ENCODE results near the gene MEFV. TPM values are rescaled to one million over a fixed set of nuclear protein-coding genes. Genes with fewer than 3 reads are reported as not detected.

Gene MEFV
- polyA plus RNA-seq, 2 of the 4 experiments (the other 2 are of a cell fraction) = not detected

DNA sequence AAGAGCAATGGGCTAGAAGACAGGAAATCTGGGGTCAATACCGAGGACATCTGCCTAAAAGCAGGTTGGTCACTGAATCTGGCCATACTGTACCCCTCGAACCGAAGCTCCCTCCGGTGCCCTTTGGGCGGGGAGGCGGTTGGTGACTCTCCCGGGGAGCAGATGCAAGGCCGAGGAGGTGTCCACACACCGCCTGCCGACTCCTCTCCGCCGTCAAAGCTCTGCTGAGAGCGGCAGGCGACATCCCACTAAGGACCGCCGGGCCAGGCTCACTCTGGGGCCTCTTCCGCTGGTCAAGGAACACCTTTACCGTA is 21.9 kb downstream of the MEFV start:
- CTCF ChIA-PET = interaction anchor here (0.6 to 1.5 kb wide), 5 partner anchors 42 to 223 kb away, joined by 3 to 5 read pairs (median 3); no protein-coding TSS in a partner anchor
- Histone ChIP-seq H3K4me3 (peak overlapping the region; percentile 86), H3K9me3 (peaks cover 46% of the 10 kb centered on the region), H3K27ac (peak overlapping the region; percentile 92 to 96), H3K4me1 (peaks cover 7% of the 10 kb centered on the region; the same call in 2 of the 3 replicates), H3K4me2 (peak overlapping the region; percentile 88)
- ATAC-seq = no peak; a peak in 1 of 6 replicates
- FAIRE-seq = no peak
- POLR2A ChIA-PET = no interaction called here
- no peak for DNase-seq (ENCODE audit: low read depth in 1 of 2, low spot score in 1 of 2)
- TF ChIP-seq NR3C1 (IDR thresholded peaks at IDR 0.05) (no peak), TFCP2L1 (CRISPR knock-in tag; IDR thresholded peaks at IDR 0.05) (no peak), FOXS1 (CRISPR knock-in tag; IDR thresholded peaks at IDR 0.05) (no peak), NFE2L2 (conservative IDR thresholded peaks at IDR 0.05; ENCODE audit: low read length) (no peak), EHF (CRISPR knock-in tag; IDR thresholded peaks at IDR 0.05) (no peak), ZFP36 (IDR thresholded peaks at IDR 0.05; ENCODE audit: borderline replicate concordance, partially characterized antibody) (no peak), ZSCAN20 (CRISPR knock-in tag; IDR thresholded peaks at IDR 0.05) (no peak), EP300 (IDR thresholded peaks at IDR 0.05) (no peak), RAD21 (conservative IDR thresholded peaks at IDR 0.05 in 1 of 2, IDR thresholded peaks at IDR 0.05 in 1 of 2) (no peak), HDAC2 (IDR thresholded peaks at IDR 0.05) (no peak), CBX8 (IDR thresholded peaks at IDR 0.05) (no peak)
- TF ChIP-seq, protein P1, sequence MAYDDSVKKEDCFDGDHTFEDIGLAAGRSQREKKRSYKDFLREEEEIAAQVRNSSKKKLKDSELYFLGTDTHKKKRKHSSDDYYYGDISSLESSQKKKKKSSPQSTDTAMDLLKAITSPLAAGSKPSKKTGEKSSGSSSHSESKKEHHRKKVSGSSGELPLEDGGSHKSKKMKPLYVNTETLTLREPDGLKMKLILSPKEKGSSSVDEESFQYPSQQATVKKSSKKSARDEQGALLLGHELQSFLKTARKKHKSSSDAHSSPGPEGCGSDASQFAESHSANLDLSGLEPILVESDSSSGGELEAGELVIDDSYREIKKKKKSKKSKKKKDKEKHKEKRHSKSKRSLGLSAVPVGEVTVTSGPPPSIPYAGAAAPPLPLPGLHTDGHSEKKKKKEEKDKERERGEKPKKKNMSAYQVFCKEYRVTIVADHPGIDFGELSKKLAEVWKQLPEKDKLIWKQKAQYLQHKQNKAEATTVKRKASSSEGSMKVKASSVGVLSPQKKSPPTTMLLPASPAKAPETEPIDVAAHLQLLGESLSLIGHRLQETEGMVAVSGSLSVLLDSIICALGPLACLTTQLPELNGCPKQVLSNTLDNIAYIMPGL (CRISPR knock-in tag; IDR thresholded peaks at IDR 0.05; ENCODE audit: borderline replicate concordance) = 0 out of 2 replicates have a peak, but pooled peaks have one; percentile 38
- TF ChIP-seq, protein P2, sequence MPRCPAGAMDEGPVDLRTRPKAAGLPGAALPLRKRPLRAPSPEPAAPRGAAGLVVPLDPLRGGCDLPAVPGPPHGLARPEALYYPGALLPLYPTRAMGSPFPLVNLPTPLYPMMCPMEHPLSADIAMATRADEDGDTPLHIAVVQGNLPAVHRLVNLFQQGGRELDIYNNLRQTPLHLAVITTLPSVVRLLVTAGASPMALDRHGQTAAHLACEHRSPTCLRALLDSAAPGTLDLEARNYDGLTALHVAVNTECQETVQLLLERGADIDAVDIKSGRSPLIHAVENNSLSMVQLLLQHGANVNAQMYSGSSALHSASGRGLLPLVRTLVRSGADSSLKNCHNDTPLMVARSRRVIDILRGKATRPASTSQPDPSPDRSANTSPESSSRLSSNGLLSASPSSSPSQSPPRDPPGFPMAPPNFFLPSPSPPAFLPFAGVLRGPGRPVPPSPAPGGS (IDR thresholded peaks at IDR 0.05) = peak; percentile 13; the same call in 1 of the 3 replicates
- TF ChIP-seq, protein P3, sequence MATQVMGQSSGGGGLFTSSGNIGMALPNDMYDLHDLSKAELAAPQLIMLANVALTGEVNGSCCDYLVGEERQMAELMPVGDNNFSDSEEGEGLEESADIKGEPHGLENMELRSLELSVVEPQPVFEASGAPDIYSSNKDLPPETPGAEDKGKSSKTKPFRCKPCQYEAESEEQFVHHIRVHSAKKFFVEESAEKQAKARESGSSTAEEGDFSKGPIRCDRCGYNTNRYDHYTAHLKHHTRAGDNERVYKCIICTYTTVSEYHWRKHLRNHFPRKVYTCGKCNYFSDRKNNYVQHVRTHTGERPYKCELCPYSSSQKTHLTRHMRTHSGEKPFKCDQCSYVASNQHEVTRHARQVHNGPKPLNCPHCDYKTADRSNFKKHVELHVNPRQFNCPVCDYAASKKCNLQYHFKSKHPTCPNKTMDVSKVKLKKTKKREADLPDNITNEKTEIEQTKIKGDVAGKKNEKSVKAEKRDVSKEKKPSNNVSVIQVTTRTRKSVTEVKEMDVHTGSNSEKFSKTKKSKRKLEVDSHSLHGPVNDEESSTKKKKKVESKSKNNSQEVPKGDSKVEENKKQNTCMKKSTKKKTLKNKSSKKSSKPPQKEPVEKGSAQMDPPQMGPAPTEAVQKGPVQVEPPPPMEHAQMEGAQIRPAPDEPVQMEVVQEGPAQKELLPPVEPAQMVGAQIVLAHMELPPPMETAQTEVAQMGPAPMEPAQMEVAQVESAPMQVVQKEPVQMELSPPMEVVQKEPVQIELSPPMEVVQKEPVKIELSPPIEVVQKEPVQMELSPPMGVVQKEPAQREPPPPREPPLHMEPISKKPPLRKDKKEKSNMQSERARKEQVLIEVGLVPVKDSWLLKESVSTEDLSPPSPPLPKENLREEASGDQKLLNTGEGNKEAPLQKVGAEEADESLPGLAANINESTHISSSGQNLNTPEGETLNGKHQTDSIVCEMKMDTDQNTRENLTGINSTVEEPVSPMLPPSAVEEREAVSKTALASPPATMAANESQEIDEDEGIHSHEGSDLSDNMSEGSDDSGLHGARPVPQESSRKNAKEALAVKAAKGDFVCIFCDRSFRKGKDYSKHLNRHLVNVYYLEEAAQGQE (IDR thresholded peaks at IDR 0.05) = no peak
- WGBS (ENCODE audit: missing lambda C conversion rate) = 13% methylated on average over 15 of the region's 18 CpGs

DNA sequence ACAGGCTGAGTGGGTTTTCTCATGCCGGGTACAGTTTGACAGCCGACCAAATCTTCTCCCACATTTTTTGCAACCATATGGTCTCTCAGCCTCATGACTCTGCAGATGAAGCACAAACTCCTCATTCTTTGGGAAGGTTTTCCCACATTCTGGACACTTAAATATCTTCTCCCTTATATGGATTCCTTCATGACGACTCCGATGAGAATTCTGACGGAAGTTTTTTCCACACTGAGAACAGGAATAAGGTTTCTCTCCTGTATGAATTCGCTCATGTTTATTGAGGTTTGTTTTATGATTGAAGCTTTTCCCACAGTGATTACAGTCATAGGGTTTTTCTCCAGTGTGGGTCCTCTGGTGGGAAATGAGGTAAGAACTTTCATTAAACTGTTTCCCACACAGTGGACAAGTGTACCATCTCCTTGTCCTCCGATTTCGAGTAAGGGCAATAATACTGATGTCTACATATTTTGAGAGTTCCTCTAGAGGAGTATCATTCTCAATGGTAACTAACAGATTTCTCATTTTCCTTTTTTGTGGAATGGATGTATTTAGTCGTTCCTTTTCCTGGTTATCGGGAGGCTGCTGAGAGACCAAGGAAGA is 32.4 kb downstream of the MEFV start:
- ChIA-PET POLR2A (no interaction called here), CTCF (interaction anchor here (0.6 to 1.0 kb wide), 2 partner anchors 18 to 24 kb away, joined by 3 read pairs; no protein-coding TSS in a partner anchor)
- no peaks in the 10 kb centered on the region for H3K4me1 ChIP-seq
- 90% methylated on average over 10 of the region's 10 CpGs for WGBS (ENCODE audit: missing lambda C conversion rate)
- no peak for FAIRE-seq
- no peak overlapping the region for H3K4me3 ChIP-seq
- H3K9me3 ChIP-seq = peaks cover 97% of the 10 kb centered on the region
- TF ChIP-seq CEBPB (IDR thresholded peaks at IDR 0.05) (no peak), SREBF2 (IDR thresholded peaks at IDR 0.05) (no peak), BHLHE40 (IDR thresholded peaks at IDR 0.05; ENCODE audit: low read depth, low read length) (no peak), ESRRA (IDR thresholded peaks at IDR 0.05; ENCODE audit: borderline replicate concordance, low read length) (no peak), FOXS1 (CRISPR knock-in tag; IDR thresholded peaks at IDR 0.05) (no peak), CBX2 (IDR thresholded peaks at IDR 0.05; ENCODE audit: borderline replicate concordance, low read depth) (no peak), HOXB5 (CRISPR knock-in tag; IDR thresholded peaks at IDR 0.05) (no peak), GATA3 (IDR thresholded peaks at IDR 0.05; ENCODE audit: borderline replicate concordance) (peak; percentile 38; the same call in 1 of the 2 replicates), ZSCAN20 (CRISPR knock-in tag; IDR thresholded peaks at IDR 0.05) (no peak), MYC (IDR thresholded peaks at IDR 0.05; ENCODE audit: borderline replicate concordance, low read length) (no peak), RAD21 (conservative IDR thresholded peaks at IDR 0.05 in 1 of 2, IDR thresholded peaks at IDR 0.05 in 1 of 2) (no peak), MAFK (IDR thresholded peaks at IDR 0.05; ENCODE audit: partially characterized antibody) (no peak), SMC3 (IDR thresholded peaks at IDR 0.05) (no peak), POLR2AphosphoS2 (conservative IDR thresholded peaks at IDR 0.05; ENCODE audit: low read length) (no peak), TP53 (CRISPR knock-in tag; IDR thresholded peaks at IDR 0.05) (no peak)
- TF ChIP-seq, protein P4, sequence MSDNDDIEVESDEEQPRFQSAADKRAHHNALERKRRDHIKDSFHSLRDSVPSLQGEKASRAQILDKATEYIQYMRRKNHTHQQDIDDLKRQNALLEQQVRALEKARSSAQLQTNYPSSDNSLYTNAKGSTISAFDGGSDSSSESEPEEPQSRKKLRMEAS (IDR thresholded peaks at IDR 0.05) = no peak
- TF ChIP-seq, protein P5, sequence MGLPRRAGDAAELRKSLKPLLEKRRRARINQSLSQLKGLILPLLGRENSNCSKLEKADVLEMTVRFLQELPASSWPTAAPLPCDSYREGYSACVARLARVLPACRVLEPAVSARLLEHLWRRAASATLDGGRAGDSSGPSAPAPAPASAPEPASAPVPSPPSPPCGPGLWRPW (IDR thresholded peaks at IDR 0.05) = peak; percentile 39; the same call in 1 of the 2 replicates
- TF ChIP-seq, protein P6, sequence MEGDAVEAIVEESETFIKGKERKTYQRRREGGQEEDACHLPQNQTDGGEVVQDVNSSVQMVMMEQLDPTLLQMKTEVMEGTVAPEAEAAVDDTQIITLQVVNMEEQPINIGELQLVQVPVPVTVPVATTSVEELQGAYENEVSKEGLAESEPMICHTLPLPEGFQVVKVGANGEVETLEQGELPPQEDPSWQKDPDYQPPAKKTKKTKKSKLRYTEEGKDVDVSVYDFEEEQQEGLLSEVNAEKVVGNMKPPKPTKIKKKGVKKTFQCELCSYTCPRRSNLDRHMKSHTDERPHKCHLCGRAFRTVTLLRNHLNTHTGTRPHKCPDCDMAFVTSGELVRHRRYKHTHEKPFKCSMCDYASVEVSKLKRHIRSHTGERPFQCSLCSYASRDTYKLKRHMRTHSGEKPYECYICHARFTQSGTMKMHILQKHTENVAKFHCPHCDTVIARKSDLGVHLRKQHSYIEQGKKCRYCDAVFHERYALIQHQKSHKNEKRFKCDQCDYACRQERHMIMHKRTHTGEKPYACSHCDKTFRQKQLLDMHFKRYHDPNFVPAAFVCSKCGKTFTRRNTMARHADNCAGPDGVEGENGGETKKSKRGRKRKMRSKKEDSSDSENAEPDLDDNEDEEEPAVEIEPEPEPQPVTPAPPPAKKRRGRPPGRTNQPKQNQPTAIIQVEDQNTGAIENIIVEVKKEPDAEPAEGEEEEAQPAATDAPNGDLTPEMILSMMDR (IDR thresholded peaks at IDR 0.05) = no peak
- H3K27ac ChIP-seq = no peak overlapping the region
- no peak for ATAC-seq
- peak in 1 of 2 experiments; percentile 45 for DNase-seq (ENCODE audit: low read depth in 1 of 2, low spot score in 1 of 2)
- H3K4me2 ChIP-seq = no peak overlapping the region
